Skeletal muscle satellite cell (primary cell): Measurements from ENCODE around the gene DDRGK1.

Source experiments
- H3K27me3 ChIP-seq: 2 replicates; pipeline ENCODE4 v1.7.0; 2013; ENCODE audit warnings: low read length; ENCODE audit not compliant: control insufficient read depth, insufficient read depth
- H3K36me3 ChIP-seq: 2 replicates; pipeline ENCODE4 v1.7.0; 2013; ENCODE audit warnings: mild to moderate bottlenecking, control low read depth, low read length; ENCODE audit not compliant: insufficient read depth
- H3K4me1 ChIP-seq: 2 replicates; pipeline ENCODE4 v1.7.0; 2013; ENCODE audit warnings: low read length; ENCODE audit not compliant: control insufficient read depth, insufficient read depth
- H3K4me2 ChIP-seq: 2 replicates; pipeline ENCODE4 v1.7.0; 2013; ENCODE audit warnings: mild to moderate bottlenecking, low read length
- H3K4me3 ChIP-seq: 2 replicates; pipeline ENCODE4 v1.7.0; 2013; ENCODE audit warnings: low read length
- H3K9ac ChIP-seq: 2 replicates; pipeline ENCODE4 v1.7.0; 2013; ENCODE audit warnings: mild to moderate bottlenecking, low read depth, low read length, moderate library complexity
- H3K9me3 ChIP-seq: replicated peaks from 2 replicates; pipeline ENCODE4 v1.7.0; 2013; ENCODE audit warnings: mild to moderate bottlenecking, control low read depth, low read length

Gene DDRGK1

GRCh38 chr20:3242172-3242692 lies 37.8 kb upstream of the DDRGK1 start:
- Histone ChIP-seq H3K4me1 (peaks cover 20% of the 10 kb centered on the region), H3K9me3 (no peaks in the 10 kb centered on the region), H3K4me3 (no peak overlapping the region), H3K4me2 (no peak overlapping the region), H3K9ac (no peak overlapping the region), H3K36me3 (no peaks in the 10 kb centered on the region), H3K27me3 (peaks cover 26% of the 10 kb centered on the region)

GRCh38 chr20:3240776-3241363 lies 36.4 kb upstream of the DDRGK1 start:
- Histone ChIP-seq H3K9ac (no peak overlapping the region), H3K4me1 (peaks cover 20% of the 10 kb centered on the region), H3K9me3 (no peaks in the 10 kb centered on the region), H3K36me3 (no peaks in the 10 kb centered on the region), H3K27me3 (peaks cover 32% of the 10 kb centered on the region), H3K4me3 (no peak overlapping the region), H3K4me2 (peak overlapping the region; percentile 97)

GRCh38 chr20:3239867-3240775 lies 35.6 kb upstream of the DDRGK1 start:
- H3K9me3 ChIP-seq = no peaks in the 10 kb centered on the region
- H3K27me3 ChIP-seq = peaks cover 32% of the 10 kb centered on the region
- H3K9ac ChIP-seq = peak overlapping the region; percentile 66
- peak overlapping the region; percentile 97 for H3K4me2 ChIP-seq
- no peaks in the 10 kb centered on the region for H3K36me3 ChIP-seq
- peak overlapping the region; percentile 84 for H3K4me3 ChIP-seq
- H3K4me1 ChIP-seq = peaks cover 20% of the 10 kb centered on the region

GRCh38 chr20:3239026-3239866 lies 34.8 kb upstream of the DDRGK1 start, which contains the start of gene SLC4A11:
Gene SLC4A11, minus strand, starts transcription at chr20:3239190. Its CDS starts 53 bp downstream, at chr20:3239137.
- Histone ChIP-seq H3K4me2 (peak within 1 kb of the TSS; percentile 97), H3K4me3 (peak within 1 kb of the TSS; percentile 84), H3K36me3 (no peaks in the 10 kb centered on the region), H3K4me1 (peaks cover 20% of the 10 kb centered on the region), H3K27me3 (peaks cover 32% of the 10 kb centered on the region), H3K9ac (peak within 1 kb of the TSS; percentile 66), H3K9me3 (no peaks in the 10 kb centered on the region)

GRCh38 chr20:3238616-3239025 lies 34.1 kb upstream of the DDRGK1 start:
- peak overlapping the region; percentile 66 for H3K9ac ChIP-seq
- no peaks in the 10 kb centered on the region for H3K36me3 ChIP-seq
- no peaks in the 10 kb centered on the region for H3K9me3 ChIP-seq
- H3K4me1 ChIP-seq = peaks cover 20% of the 10 kb centered on the region
- H3K4me3 ChIP-seq = peak overlapping the region; percentile 84
- peaks cover 32% of the 10 kb centered on the region for H3K27me3 ChIP-seq
- peak overlapping the region; percentile 97 for H3K4me2 ChIP-seq

GRCh38 chr20:3237958-3238615 lies 33.6 kb upstream of the DDRGK1 start:
- Histone ChIP-seq H3K36me3 (no peaks in the 10 kb centered on the region), H3K4me3 (peak overlapping the region; percentile 84), H3K27me3 (peaks cover 32% of the 10 kb centered on the region), H3K9ac (peak overlapping the region; percentile 66), H3K4me1 (peaks cover 20% of the 10 kb centered on the region), H3K9me3 (no peaks in the 10 kb centered on the region), H3K4me2 (peak overlapping the region; percentile 97)

GRCh38 chr20:3237011-3237957 lies 32.8 kb upstream of the DDRGK1 start:
- Histone ChIP-seq H3K9me3 (no peaks in the 10 kb centered on the region), H3K4me2 (peak overlapping the region; percentile 97), H3K4me1 (peaks cover 20% of the 10 kb centered on the region), H3K36me3 (no peaks in the 10 kb centered on the region), H3K9ac (no peak overlapping the region), H3K27me3 (peaks cover 32% of the 10 kb centered on the region), H3K4me3 (no peak overlapping the region)

- Histone ChIP-seq H3K27me3 (peaks cover 32% of the 10 kb centered on the region), H3K4me1 (peaks cover 20% of the 10 kb centered on the region), H3K9me3 (no peaks in the 10 kb centered on the region), H3K36me3 (no peaks in the 10 kb centered on the region), H3K4me2 (no peak overlapping the region), H3K9ac (no peak overlapping the region), H3K4me3 (no peak overlapping the region)
Measured at GRCh38 chr20:3235666-3236324, 31.3 kb upstream of the DDRGK1 start.

- Histone ChIP-seq H3K9ac (no peak overlapping the region), H3K27me3 (peaks cover 19% of the 10 kb centered on the region), H3K4me2 (no peak overlapping the region), H3K9me3 (no peaks in the 10 kb centered on the region), H3K36me3 (no peaks in the 10 kb centered on the region), H3K4me3 (no peak overlapping the region), H3K4me1 (peaks cover 9% of the 10 kb centered on the region)
Measured at GRCh38 chr20:3233991-3234498, 29.6 kb upstream of the DDRGK1 start.
